GM21529 (cell line): ENCODE data around the gene TBX21.

ENCODE experiments used
- ATAC-seq: cut with Tn5 transposase; IDR thresholded peaks from one replicate; pipeline ENCODE4 v1.9.1; 2021; ENCODE audit not compliant: unreplicated experiment

The TBX21 gene

DNA sequence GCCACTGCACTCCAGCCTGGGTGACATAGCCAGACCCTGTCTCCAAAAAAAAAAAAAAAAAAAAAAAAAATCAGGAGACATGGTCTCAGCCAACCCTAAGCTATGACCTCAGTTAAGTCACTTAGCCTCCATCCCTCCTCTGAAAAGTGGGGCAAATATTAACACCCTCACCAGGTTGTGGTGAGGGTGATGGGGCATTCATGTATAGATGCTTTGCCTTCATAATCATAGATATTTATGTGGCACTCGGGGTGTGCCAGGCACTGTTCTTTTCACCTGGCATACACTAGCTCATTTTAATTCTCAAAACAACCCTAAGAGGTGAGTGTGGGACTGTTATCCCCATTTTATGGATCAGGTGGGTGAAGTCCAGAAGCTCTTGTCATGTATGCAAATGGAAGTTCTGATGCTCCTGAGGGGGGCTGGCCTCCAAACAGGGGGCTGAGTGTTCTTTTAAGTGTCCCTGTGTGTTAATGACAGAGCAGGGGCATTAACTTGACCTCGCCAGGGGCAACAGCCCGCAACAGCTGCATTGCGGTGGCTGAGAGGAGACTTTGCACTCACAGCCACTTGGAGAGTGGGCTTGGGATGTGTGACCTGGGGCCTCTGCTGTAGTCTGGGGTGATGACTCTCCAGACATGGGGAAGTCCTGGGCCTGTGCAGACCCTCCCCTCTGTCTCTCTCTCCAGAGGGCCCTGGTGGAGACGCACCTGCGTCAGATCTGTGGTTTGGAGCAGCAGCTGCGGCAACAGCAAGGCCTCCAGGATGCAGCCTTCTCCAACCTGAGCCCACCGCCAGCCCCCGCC, 34.9 kb upstream of the TBX21 start:
- ATAC-seq = no peak

DNA sequence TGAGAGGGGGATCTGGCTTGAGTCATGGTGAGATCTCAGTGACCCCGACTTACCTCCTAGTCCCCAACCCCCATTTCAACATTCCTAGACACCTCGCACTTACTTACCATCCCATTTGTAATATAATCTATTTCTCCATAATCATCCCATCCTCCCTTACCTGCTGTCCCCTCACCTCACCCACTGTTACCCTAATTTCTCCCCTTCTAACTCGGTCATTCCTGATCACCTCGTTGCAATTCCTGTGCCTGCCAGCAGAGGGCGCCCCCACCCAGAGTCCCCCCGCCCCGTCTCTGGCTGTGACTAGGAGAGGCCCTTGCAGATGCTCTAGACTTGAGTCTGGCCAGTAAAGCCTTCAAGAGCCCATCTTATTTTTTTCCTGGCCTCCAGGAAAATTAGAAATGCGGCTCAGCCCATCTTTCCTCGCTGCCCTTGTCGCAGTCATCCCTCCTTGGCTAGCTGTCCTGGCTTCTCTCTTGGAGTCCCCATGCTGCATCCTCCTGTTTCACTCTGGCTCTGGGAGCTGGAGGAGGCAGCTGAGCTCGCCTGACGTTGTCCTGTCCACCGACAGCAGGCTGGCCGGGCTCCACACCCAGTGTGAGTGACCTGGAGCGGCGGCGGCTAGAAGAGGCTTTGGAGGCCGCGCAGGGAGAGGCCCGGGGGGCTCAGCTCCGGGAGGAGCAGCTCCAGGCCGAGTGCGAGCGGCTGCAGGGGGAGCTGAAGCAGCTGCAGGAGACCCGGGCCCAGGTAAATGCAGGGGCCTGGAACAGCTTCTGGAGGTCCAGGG, 34.1 kb upstream of the TBX21 start:
- no peak for ATAC-seq

DNA sequence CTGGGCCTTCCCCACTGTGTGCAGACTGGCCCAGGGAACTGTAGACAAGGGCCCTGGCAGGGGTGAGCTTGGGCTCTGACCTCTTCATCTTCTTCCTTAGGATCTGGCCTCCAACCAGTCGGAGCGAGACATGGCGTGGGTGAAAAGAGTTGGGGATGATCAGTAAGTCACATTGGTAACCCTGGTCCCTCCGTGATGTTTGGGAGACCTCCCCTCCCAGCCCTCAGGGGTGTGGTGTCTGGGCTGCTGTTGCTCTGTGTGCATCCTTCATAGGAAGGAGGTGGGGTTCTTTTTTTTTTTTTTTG, 33.5 kb upstream of the TBX21 start:
- ATAC-seq = no peak

- no peak for ATAC-seq
Measured at GRCh38 chr17:47700471-47701449, 32.3 kb upstream of the TBX21 start.

- ATAC-seq = no peak
Measured at GRCh38 chr17:47701608-47702007, 31.4 kb upstream of the TBX21 start.

GRCh38 chr17:47702391-47702995, 30.5 kb upstream of the TBX21 start:
- no peak for ATAC-seq

DNA sequence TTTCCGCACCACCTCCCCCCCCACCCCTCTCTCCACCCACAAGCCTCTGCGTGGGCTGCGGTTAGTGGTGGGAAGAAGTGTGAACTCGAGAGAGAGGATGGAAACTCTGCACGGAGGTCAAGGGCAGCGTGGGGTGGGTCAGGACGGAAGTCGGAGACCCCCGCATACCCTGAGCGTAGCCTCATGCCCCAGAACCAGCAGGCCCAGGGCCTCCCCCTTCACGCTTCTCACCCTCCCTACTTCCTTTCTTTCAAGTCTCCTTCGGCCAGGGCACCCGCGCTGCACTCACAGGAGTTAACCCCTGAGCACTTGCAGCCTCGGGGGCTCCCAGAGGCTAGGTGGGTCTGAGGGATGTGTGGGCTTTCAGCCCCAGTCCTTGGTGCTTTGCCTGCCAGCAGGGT, 29.8 kb upstream of the TBX21 start:
- ATAC-seq = no peak

- no peak for ATAC-seq
Measured at GRCh38 chr17:47703671-47704070, 29.4 kb upstream of the TBX21 start.

- ATAC-seq = no peak
Measured at GRCh38 chr17:47704116-47704515, 28.9 kb upstream of the TBX21 start.

GRCh38 chr17:47704736-47705135, 28.3 kb upstream of the TBX21 start:
- ATAC-seq = no peak

DNA sequence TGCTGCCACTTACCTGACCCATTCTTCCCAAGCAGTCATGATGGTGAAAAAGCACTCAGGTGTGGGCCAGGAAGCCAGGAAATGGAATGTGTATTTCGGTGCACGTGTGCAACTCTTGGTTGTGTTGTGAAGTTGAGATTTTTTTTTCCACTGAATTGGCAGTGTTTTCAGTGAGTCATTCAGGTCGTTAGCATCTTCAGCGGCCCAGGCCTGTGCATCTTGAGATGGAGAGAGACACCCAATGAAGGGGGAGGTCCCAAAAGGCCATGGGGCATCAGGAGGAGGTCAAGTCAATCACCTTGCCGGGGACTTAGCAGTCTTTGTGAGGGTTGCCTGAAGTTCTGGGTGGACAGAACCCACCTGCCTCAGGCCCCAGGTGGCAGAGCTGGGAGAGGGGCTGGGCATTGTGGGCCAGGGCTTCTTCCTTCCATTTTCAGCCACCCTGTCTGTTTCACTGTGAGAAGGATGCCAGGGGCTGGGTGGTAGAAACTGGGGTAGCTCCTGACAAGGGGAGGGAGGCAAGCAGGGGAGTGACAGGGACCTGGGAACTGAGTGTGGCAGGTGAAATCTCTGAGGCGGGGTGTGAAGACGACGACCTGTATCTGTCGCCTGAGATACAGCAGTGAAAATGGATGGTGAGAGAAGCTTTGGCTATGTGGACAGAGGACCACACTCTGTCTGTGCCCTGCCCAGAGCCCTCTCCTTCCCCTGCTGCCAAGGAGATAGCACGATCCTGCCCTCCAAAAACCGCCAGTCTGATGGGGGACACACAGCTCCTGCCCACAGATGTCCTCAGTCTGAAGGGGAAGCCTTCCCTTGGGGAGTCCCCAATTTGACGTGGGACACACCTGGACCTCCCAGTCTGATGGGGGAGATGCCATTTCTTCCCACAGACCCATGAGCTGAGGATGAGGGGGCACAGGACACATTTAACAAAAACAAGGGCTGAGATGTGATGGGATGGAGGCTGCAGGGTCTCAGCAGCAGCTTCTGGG, 27.2 kb upstream of the TBX21 start:
- no peak for ATAC-seq

GRCh38 chr17:47707056-47707804, 25.8 kb upstream of the TBX21 start:
- no peak for ATAC-seq

- no peak for ATAC-seq
Measured at GRCh38 chr17:47707884-47708283, 25.2 kb upstream of the TBX21 start.

GRCh38 chr17:47708312-47708863, 24.6 kb upstream of the TBX21 start:
- ATAC-seq = no peak

- ATAC-seq = no peak
Measured at GRCh38 chr17:47708864-47709541, 24.0 kb upstream of the TBX21 start.

GRCh38 chr17:47709594-47709993, 23.4 kb upstream of the TBX21 start:
- no peak for ATAC-seq

- ATAC-seq = no peak
Measured at GRCh38 chr17:47711366-47712099, 21.5 kb upstream of the TBX21 start.
